Activated CD8-positive, alpha-beta memory T cell treated with anti-CD3 and anti-CD28 coated beads, Interleukin-2, amount 10 ng/mL, durations not matched to agents 7 days and 5 days (primary cell): ENCODE data around the gene IGSF8. TPM values are rescaled to one million over a fixed set of nuclear protein-coding genes. Genes with fewer than 3 reads are reported as not detected.
"Not testable (repeated sequence)": the region's sequence is repeated elsewhere in the genome, so short reads cannot be mapped to it uniquely, and the experiment has no call there.

Experiments
- ATAC-seq: fragments of 150-1000 bp; cut with Tn5 transposase; one replicate; pipeline ENCODE4 v1.10.0; 2021; ENCODE audit warnings: moderate library complexity
- CTCF ChIA-PET: fragments of 350-600 bp; sonication (Branson Sonifier 250); formaldehyde crosslinking; loops from one replicate; lab custom pipeline; 2021; ENCODE audit warnings: antibody characterized with exemption; lab: Charles Lee
- DNase-seq: peaks from one replicate; pipeline ENCODE4 v3.0.0-alpha.2; 2020
- H3K27ac Mint-ChIP-seq: one replicate; pipeline ENCODE4 v1.8.0; 2021; ENCODE audit warnings: mild to moderate bottlenecking, mixed read lengths
- H3K27me3 Mint-ChIP-seq: one replicate; pipeline ENCODE4 v1.8.0; 2021; ENCODE audit warnings: mixed read lengths
- H3K36me3 Mint-ChIP-seq: one replicate; pipeline ENCODE4 v1.8.0; 2021; ENCODE audit warnings: mild to moderate bottlenecking, mixed read lengths
- H3K4me1 Mint-ChIP-seq: one replicate; pipeline ENCODE4 v1.8.0; 2021; ENCODE audit warnings: mixed read lengths
- H3K4me3 Mint-ChIP-seq: one replicate; pipeline ENCODE4 v1.8.0; 2021; ENCODE audit warnings: mild to moderate bottlenecking, moderate library complexity, mixed read lengths
- H3K9me3 Mint-ChIP-seq: one replicate; pipeline ENCODE4 v1.8.0; 2022; ENCODE audit warnings: low read depth, mixed read lengths
- total RNA-seq, 2 experiments: library from RNA; stranded (reverse); gene quantifications; one replicate each; pipeline ENCODE4 v1.2.3, GENCODE V29; 2021

Gene IGSF8
- total RNA-seq, 2 experiments from 2014 or later = 30.9 to 35.0 TPM

- Mint-ChIP-seq H3K4me1 (no peaks in the 10 kb centered on the region), H3K36me3 (no peaks in the 10 kb centered on the region), H3K4me3 (no peak overlapping the region), H3K27ac (no peak overlapping the region), H3K9me3 (no peaks in the 10 kb centered on the region), H3K27me3 (peaks cover 7% of the 10 kb centered on the region)
- ATAC-seq (no peak), DNase-seq (no peak)
- CTCF ChIA-PET = interaction anchor here (1.3 kb wide), 1 partner anchor 15 kb away, joined by 3 read pairs; no protein-coding TSS in a partner anchor
These were observed 24.6 kb upstream of the IGSF8 start for GRCh38 chr1:160122978-160123495.

- H3K36me3 Mint-ChIP-seq = no peaks in the 10 kb centered on the region
- no peak overlapping the region for H3K4me3 Mint-ChIP-seq
- ATAC-seq (no peak), DNase-seq (no peak)
- H3K4me1 Mint-ChIP-seq = no peaks in the 10 kb centered on the region
- no peak overlapping the region for H3K27ac Mint-ChIP-seq
- CTCF ChIA-PET = interaction anchor here (1.0 kb wide), 1 partner anchor 121 kb away, joined by 3 read pairs; no protein-coding TSS in a partner anchor
- peaks cover 19% of the 10 kb centered on the region for H3K27me3 Mint-ChIP-seq
- no peaks in the 10 kb centered on the region for H3K9me3 Mint-ChIP-seq
These were observed 23.0 kb upstream of the IGSF8 start for GRCh38 chr1:160121388-160121787.

- Mint-ChIP-seq H3K9me3 (no peaks in the 10 kb centered on the region), H3K36me3 (no peaks in the 10 kb centered on the region)
- CTCF ChIA-PET = interaction anchor here (1.0 kb wide), 1 partner anchor 121 kb away, joined by 3 read pairs; no protein-coding TSS in a partner anchor
These were observed 22.4 kb upstream of the IGSF8 start for GRCh38 chr1:160120797-160121196.

GRCh38 chr1:160118928-160119327 is 20.5 kb upstream of the IGSF8 start:
- no peak overlapping the region for H3K4me3 Mint-ChIP-seq
- ATAC-seq = no peak
- H3K4me1 Mint-ChIP-seq = no peaks in the 10 kb centered on the region
- H3K27me3 Mint-ChIP-seq = peaks cover 21% of the 10 kb centered on the region
- DNase-seq = no peak
- H3K36me3 Mint-ChIP-seq = no peaks in the 10 kb centered on the region
- no peak overlapping the region for H3K27ac Mint-ChIP-seq
- H3K9me3 Mint-ChIP-seq = no peaks in the 10 kb centered on the region
- CTCF ChIA-PET = interaction anchor here (1.6 kb wide), 1 partner anchor 29 kb away, joined by 3 read pairs; no protein-coding TSS in a partner anchor

More at GRCh38 chr1:160120797-160121196, 22.4 kb upstream of the IGSF8 start:
- H3K27me3 Mint-ChIP-seq = peaks cover 19% of the 10 kb centered on the region
- H3K4me1 Mint-ChIP-seq = no peaks in the 10 kb centered on the region
- ATAC-seq (no peak), DNase-seq (no peak)
- no peak overlapping the region for H3K4me3 Mint-ChIP-seq
- no peak overlapping the region for H3K27ac Mint-ChIP-seq

GRCh38 chr1:160117709-160118183 is 19.3 kb upstream of the IGSF8 start:
- H3K36me3 Mint-ChIP-seq = no peaks in the 10 kb centered on the region
- H3K9me3 Mint-ChIP-seq = no peaks in the 10 kb centered on the region
- H3K4me3 Mint-ChIP-seq = no peak overlapping the region
- H3K27me3 Mint-ChIP-seq = peaks cover 21% of the 10 kb centered on the region
- H3K27ac Mint-ChIP-seq = no peak overlapping the region
- DNase-seq = no peak
- no peaks in the 10 kb centered on the region for H3K4me1 Mint-ChIP-seq
- CTCF ChIA-PET = interaction anchor here (0.9 to 1.6 kb wide), 5 partner anchors 10 to 173 kb away, joined by 3 to 6 read pairs (median 3); no protein-coding TSS in a partner anchor
- no peak for ATAC-seq

GRCh38 chr1:160117300-160117699 is 18.9 kb upstream of the IGSF8 start:
- CTCF ChIA-PET = interaction anchor here (1.1 to 1.6 kb wide), 3 partner anchors 9 to 174 kb away, joined by 3 to 6 read pairs (median 3); no protein-coding TSS in a partner anchor
- Mint-ChIP-seq H3K36me3 (no peaks in the 10 kb centered on the region), H3K4me3 (no peak overlapping the region), H3K4me1 (no peaks in the 10 kb centered on the region), H3K27me3 (peaks cover 21% of the 10 kb centered on the region), H3K27ac (no peak overlapping the region), H3K9me3 (no peaks in the 10 kb centered on the region)
- ATAC-seq (no peak), DNase-seq (no peak)

GRCh38 chr1:160116283-160117147 is 18.1 kb upstream of the IGSF8 start:
- H3K36me3 Mint-ChIP-seq = no peaks in the 10 kb centered on the region
- H3K4me3 Mint-ChIP-seq = no peak overlapping the region
- H3K27ac Mint-ChIP-seq = no peak overlapping the region
- ATAC-seq (no peak), DNase-seq (no peak)
- no peaks in the 10 kb centered on the region for H3K9me3 Mint-ChIP-seq
- no peaks in the 10 kb centered on the region for H3K4me1 Mint-ChIP-seq
- peaks cover 21% of the 10 kb centered on the region for H3K27me3 Mint-ChIP-seq
- CTCF ChIA-PET = interaction anchor here (0.6 to 1.6 kb wide), 4 partner anchors 9 to 219 kb away, joined by 3 to 6 read pairs (median 3); no protein-coding TSS in a partner anchor

GRCh38 chr1:160115545-160116282 is 17.3 kb upstream of the IGSF8 start, which contains the start of gene ATP1A2:
Gene ATP1A2, plus strand, starts transcription at chr1:160115759. Its CDS starts 103 bp downstream, at chr1:160115862.
- no peak for DNase-seq
- no peak for ATAC-seq
- H3K27ac Mint-ChIP-seq = no peak within 1 kb of the TSS
- H3K4me3 Mint-ChIP-seq = no peak within 1 kb of the TSS
- H3K36me3 Mint-ChIP-seq = no peaks in the 10 kb centered on the region
- H3K27me3 Mint-ChIP-seq = peaks cover 18% of the 10 kb centered on the region
- CTCF ChIA-PET = interaction anchor here (0.6 kb wide), 1 partner anchor 220 kb away, joined by 3 read pairs; no protein-coding TSS in a partner anchor
- H3K9me3 Mint-ChIP-seq = no peaks in the 10 kb centered on the region
- no peaks in the 10 kb centered on the region for H3K4me1 Mint-ChIP-seq

GRCh38 chr1:160114085-160114484 is 15.7 kb upstream of the IGSF8 start:
- H3K4me3 Mint-ChIP-seq = no peak overlapping the region

GRCh38 chr1:160113407-160113806 is 15.0 kb upstream of the IGSF8 start:
- H3K9me3 Mint-ChIP-seq = no peaks in the 10 kb centered on the region
- H3K27ac Mint-ChIP-seq = no peak overlapping the region
- peaks cover 18% of the 10 kb centered on the region for H3K27me3 Mint-ChIP-seq
- DNase-seq (no peak), ATAC-seq (no peak)
- peaks cover 3% of the 10 kb centered on the region for H3K4me1 Mint-ChIP-seq
- H3K4me3 Mint-ChIP-seq = no peak overlapping the region
- H3K36me3 Mint-ChIP-seq = no peaks in the 10 kb centered on the region
- CTCF ChIA-PET = no interaction called here

More at GRCh38 chr1:160114085-160114484, 15.7 kb upstream of the IGSF8 start:
- CTCF ChIA-PET = no interaction called here
- H3K4me1 Mint-ChIP-seq = no peaks in the 10 kb centered on the region
- H3K27me3 Mint-ChIP-seq = peaks cover 18% of the 10 kb centered on the region
- no peak for DNase-seq
- ATAC-seq = no peak
- H3K36me3 Mint-ChIP-seq = no peaks in the 10 kb centered on the region
- H3K27ac Mint-ChIP-seq = no peak overlapping the region
- no peaks in the 10 kb centered on the region for H3K9me3 Mint-ChIP-seq

- Mint-ChIP-seq H3K27me3 (peaks cover 12% of the 10 kb centered on the region), H3K36me3 (no peaks in the 10 kb centered on the region), H3K9me3 (no peaks in the 10 kb centered on the region), H3K27ac (no peak overlapping the region), H3K4me3 (no peak overlapping the region), H3K4me1 (peaks cover 3% of the 10 kb centered on the region)
- no peak for DNase-seq
- CTCF ChIA-PET = interaction anchor here (1.0 to 1.3 kb wide), 2 partner anchors 11 to 179 kb away, joined by 3 read pairs; no protein-coding TSS in a partner anchor
- ATAC-seq = no peak
These were observed 13.9 kb upstream of the IGSF8 start for GRCh38 chr1:160112357-160112756.

- H3K9me3 Mint-ChIP-seq, H3K4me3 Mint-ChIP-seq, DNase-seq, ATAC-seq, H3K36me3 Mint-ChIP-seq, H3K27me3 Mint-ChIP-seq, H3K4me1 Mint-ChIP-seq, CTCF ChIA-PET, H3K27ac Mint-ChIP-seq: not testable (repeated sequence)
These were observed 13.0 kb upstream of the IGSF8 start for GRCh38 chr1:160111462-160111861.
